DMS 273 (cell line): ENCODE results near the gene FYB2.
A peak's percentile ranks its signal among the peaks of the same experiment; 100 is the strongest.

Experiments
- DNase-seq: peaks from one replicate; lab custom pipeline; 2025; ENCODE audit not compliant: unreplicated experiment; lab: John Stamatoyannopoulos, UW

The FYB2 gene

DNA sequence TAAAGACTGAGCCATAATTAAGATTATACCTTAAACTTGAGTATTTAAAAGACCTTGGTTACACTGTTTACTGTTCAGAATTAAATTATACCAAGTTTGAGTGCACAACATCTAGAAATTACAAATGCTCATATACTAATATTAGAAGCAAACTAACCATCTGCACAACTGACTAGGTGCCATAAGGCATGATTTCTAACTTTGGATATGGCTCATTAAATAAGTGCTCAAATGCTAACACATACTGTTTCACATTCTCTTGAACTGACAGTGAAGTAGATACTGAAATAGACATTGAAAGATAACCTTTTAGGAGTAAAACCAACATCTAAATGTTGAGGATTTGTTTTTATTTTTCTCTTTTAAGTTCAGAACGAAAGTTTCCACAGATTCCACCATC lies 100.0 kb downstream of the FYB2 start:
- DNase-seq = peak; percentile 18

DNA sequence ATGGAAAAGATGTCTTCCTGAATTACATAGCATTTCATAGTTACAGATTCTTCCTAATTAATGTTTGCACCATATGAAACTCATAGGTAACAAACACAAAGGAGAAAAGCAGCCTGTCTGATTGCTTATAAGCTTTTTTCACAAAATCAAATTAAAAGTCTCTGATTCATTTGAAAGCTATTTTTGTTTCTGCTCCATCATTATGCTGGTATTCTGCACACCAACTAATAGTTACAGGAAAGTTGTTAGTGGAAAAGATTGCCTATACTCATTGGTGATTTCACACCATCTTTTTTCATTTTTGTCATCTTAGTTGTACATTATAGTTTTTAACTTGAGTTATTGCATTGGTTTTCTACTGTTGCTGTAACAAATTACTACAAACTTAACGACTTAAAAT lies 104.0 kb downstream of the FYB2 start:
- no peak for DNase-seq

DNA sequence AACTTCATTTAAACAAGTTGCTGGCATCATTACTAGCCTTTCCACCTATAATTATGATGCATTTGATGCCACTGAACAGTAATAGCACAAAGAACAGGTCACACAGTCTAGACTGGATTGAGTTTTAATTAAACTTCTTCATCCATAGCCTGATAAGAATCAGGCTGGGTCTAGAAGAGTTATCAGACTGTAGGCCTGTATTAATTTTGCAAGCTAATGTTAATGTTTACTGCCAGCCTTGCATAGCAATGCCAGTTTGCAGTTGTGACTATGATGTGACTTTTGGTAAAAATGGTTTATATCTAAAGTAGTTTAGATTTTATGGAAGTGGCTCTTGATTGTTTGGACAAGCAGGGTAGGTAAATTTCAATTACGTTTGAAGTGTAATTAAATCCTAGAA lies 106.1 kb downstream of the FYB2 start:
- DNase-seq = no peak

DNA sequence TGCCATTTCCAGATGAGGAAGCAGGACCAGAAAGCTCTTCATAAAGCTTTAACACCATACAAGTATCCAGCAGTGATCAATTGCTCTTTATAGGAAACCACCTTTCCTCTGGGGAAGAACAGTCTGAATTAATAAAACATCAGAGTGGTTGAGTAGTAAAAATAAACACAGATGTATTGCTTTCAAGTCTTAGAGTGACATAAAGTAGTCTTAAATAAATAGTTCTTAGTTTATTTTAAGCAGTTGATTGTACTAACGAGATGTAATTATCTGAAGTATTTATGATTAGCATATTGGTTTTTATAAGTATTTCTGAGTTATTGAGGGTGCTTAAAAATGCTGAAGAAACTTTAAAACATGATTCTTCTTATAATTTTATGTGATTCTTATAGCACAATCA lies 107.1 kb downstream of the FYB2 start:
- DNase-seq = no peak

DNA sequence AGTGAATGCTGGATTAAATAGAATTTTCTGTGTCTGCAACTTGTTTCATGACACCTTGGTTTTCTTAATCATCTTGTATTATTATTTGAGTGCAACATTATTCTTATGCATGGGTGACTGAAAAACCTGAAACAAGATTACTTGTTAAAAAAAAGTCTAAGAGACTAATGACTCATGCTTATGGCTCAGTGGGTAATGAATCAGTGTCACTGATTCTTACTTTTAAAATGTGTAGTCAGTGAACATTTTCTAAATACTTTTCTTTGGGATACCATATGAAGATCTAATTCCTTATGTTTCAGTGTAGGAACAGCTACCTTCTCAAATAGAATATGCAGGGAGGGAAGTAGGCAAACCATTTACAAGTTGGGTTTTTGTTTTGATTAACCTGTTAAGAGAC lies 108.6 kb downstream of the FYB2 start:
- DNase-seq = no peak

DNA sequence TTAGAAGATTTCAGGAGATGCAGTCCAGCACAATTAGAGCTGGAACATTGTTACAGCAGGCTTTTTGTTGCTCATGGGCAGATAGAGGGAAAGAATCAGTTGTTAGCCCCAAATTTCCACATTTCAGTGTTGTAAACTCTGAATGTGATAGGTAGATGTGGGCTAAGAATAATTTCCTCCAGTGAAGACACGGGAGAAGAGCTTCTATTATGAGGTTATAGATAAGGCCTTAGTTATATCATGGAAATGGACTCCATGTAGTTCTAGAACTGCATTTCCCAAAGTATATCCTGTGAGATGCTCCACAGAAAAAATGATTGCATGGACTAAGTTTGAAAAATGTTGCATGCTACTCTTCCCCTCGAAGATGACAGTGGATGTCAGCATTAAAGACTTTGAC lies 109.2 kb downstream of the FYB2 start:
- no peak for DNase-seq

DNA sequence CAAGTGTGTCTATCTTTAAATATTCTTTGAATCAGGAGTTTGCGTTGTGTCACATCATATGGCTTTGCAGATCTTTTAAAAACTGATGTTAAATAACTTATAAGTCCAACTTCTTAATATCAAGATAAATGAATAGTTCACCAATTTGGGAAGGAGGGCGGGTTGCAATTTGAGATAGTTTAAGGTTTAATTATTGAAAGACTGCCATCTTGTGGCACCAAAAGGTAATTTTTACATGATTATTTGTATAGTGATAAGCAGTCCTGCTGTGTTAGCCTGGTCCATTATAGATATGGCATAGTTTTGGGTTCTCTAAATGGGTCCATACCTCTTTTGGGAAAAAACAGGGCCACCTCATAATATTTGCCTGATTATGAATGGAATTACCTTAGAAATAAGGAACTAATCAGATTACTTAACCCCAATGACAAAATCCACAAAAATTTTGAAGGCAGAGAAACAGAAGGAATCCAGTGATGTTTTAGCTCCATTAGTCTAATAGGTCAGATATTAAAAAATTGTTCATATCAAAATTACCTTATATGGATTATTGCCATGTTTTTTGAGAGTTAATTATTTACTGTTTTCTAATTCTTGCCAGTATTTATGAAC lies 109.8 kb downstream of the FYB2 start:
- DNase-seq = peak; percentile 79

DNA sequence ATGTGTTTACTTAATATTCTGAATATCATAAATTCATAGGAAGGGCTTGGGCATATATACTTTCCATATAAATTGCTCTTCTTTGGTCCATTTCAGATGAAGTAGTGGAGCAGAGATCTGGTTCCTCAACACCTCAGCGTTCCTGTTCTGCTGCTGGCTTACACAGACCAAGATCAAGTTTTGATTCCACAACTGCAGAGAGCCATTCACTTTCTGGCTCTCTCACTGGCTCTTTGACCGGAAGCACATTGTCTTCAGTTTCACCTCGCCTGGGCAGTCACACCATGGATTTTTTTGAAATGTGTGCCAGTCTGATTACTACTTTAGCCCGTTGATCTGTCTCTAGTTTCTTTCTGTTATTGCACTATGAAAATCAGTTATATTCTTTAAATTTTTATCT lies 111.8 kb downstream of the FYB2 start:
- DNase-seq = no peak

DNA sequence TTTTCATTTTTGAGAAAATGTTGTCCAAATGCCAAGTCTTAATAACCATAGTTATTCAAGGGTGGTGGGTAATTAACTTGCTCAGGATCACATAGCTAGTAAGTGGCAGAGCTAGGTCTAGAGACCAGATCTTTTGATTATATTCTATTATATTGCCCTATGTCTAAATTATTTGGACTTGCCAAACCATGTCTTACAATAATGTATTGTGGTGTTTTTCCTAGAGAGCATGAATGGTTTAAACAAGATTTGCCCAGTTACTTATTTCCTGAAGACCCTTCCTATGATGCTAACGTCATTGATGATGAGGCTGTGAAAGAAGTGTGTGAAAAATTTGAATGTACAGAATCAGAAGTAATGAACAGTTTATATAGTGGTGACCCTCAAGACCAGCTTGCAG lies 115.5 kb downstream of the FYB2 start:
- DNase-seq = no peak

DNA sequence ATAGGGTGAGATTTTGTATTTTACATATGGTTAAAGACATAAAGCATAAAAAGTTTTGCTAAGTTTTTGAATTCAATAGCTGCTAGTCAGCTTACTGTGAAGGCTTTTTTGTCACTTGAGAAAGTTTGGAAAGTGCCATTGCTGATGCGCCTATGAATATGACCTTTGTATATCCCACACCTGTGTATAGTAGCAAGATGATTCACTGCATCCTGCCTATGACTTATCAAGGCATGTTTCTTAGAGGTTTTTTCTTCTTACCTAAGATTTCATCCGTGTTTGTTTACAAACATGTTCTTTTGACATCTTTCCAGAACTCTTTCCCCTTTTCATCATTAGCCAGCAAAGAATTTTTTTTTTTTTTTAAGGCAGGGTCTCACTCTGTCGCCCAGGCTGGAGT lies 122.5 kb downstream of the FYB2 start:
- DNase-seq = no peak

DNA sequence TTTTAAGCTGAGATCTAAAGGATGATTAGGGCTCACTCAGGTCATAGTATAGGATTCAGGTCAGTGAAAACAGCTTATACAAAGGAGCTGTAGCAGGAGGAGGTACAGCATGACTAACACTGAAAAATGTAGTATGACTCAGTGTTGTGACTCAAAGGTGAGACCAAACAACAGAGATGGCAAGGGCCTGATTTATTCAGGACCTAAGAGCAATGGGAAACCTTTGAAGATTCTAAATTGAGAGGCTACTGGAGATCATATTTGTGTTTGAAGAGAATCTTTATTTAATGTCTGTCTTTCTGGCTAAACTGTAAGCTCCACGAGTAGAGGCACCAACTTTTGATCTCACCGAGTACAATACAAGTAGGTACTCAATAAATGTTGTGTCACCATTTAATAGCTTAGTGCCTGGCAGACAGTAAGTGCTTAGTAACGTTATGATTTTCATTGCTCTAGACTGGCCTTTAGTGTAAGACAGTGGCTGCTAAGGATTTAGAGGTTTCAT lies 130.6 kb downstream of the FYB2 start:
- no peak for DNase-seq

DNA sequence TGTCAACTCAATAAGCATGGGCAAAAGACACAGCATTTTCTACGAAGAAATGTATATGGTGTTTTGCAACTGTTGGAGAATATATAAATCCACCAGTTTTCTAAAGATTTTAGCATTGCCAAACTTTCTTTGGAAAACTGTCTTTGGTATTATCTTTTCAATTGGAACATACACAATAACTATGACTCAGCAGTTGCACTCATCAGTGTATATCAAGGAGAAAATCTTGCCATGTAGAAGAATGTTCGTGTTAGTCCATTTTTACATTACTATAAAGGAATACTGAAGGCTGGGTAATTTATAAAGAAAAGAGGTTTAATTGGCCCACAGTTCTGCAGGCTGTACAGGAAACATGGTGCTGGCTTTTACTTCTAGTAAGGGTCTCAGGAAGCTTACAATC lies 133.0 kb downstream of the FYB2 start:
- DNase-seq = no peak

DNA sequence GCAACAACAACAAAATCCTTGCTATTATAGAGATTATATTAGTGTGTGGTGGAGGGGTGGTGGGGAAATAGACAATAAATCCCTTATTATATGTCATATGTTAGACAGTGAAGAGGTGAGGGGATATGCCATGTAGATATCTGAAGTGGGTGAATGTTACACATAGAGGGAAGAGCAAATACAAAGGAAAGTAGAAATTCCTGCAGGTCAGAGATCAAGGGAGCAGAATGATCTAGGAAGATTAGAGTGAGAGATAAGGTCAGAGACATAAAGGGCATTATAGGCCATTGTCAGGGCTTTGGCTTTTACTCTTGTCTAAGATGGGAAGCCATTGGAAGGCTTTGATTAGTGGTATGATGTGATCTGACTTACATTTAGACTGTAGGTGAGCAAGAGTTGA lies 135.6 kb downstream of the FYB2 start:
- DNase-seq = no peak

DNA sequence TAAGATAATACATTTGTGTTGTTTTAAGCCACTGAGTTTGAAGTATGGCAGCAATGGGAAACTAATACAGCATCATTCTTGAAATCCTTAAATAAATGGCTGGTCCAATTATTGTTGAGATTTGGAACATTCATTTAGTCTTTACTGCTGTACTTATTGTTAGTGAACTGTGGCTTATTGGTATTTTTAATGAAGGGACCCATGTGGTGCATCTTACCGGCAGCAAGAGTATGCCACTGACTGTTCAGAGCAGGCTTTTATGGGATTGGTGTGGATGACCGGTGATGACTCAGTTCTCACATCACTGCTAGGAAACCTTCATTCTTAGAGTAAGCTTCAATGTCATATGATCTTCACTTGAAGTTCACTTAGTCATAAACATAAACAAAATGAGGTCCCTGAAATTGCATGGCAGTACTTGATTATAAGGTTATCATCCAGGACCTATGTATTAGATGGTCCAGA lies 142.6 kb downstream of the FYB2 start:
- DNase-seq = peak; percentile 4

DNA sequence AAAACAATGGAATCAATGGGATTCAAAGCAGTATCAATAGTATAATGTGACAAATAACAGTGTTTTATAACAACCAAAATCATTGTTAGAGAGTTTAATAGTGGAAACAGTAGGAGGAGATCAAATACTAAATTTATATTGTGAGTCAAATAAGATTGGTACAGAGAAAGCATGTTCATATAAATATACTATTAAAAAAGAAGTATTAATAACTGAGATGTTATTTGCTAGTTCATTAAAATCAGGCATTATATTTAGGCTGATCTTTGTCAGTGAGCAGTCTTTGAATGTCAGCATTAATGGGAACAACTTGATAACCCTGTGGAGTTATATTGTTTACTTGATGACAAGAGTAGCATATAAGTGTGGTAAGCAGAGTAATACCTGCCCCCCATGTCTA lies 143.4 kb downstream of the FYB2 start:
- DNase-seq = no peak

DNA sequence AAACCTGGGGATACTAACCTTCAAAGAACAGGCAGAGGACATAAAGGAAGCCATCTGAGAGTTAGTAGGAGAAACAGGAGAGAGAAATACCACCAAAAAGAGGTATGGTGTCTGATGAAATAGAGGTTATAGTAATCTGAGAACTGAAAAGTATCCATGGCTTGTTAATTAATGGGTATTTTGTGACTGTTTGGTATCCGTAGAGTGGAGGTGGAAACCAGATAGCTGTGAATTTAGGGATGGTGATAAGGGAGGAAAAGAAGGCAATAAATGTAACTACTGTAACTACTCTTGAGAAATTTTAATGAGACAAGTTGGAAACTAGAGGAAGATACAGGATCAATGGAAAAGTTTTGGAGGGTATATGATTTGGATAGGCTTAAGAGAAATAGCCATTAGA lies 146.6 kb downstream of the FYB2 start:
- DNase-seq = no peak

DNA sequence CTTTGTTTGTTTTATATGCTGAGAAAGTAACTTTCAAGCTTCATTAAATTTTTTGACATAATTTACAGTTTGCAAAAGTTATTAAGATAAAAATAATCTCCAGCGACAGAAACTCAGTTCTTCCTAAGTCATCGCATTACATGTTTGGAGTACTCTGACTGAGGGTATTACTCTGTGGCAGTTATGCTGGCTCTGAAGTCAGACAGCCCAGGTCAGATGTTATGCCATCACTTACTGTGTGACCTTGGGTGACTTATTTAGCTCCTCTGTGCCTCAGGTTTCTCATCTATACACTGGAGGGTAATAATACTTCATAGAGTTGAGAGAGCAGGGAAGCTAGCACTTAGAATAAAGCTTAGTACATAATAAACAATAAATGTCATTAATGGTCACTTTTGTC lies 147.7 kb downstream of the FYB2 start:
- DNase-seq = no peak

DNA sequence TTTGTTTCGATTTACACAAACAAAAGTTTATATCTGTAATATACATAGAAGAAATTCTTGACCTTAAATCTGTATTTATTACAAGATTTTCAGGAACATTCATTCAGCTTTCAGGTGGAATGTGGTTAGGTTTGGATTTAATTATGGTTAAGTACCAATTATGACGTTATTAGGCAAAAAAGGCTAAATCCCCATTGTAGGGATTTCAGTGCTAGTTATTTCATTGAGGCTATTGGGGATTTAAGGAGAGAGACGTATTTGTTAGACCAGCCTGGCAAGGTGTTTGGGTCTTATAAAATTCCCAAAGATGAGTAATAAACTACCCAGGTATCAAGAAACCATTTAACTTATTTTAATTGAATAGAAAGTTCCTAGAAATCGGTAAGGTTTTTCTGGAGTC lies 148.1 kb downstream of the FYB2 start:
- DNase-seq = no peak

DNA sequence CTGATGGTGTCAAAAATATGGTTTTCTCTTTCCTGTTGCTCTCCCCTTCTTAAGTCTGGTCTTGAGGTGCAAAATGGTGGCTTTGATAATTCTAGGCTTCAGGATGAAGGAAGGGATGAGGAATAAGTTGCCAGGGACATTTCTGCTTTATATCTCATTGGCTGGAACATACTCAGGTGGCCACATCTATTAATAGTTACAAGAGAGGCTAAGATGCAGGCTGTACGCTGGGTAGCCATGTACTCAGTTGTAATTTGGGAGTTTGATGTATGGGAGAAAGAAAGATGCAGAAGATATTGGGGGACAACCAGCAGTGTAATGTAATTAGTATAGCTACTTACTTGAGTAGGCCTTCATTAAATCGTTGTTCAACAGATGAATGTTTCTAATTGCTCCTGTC lies 148.9 kb downstream of the FYB2 start:
- no peak for DNase-seq
